Loucy (cell line): ENCODE results near the gene ATXN7L1.

ENCODE experiments used
- H2AFZ ChIP-seq: fragments of 200-600 bp; sonication (generic); 2 replicates; pipeline ENCODE4 v1.6.0; 2016; ENCODE audit warnings: antibody characterized with exemption, mild to moderate bottlenecking, low read length, moderate library complexity
- H3F3A ChIP-seq: fragments of 200-600 bp; 2 replicates; pipeline ENCODE4 v1.6.0; 2016; ENCODE audit warnings: antibody characterized with exemption, low read depth, mild to moderate bottlenecking
- H3K27me3 ChIP-seq: fragments of 200-600 bp; sonication (generic); 2 replicates; pipeline ENCODE4 v1.6.1; 2014; ENCODE audit warnings: low read length, mild to moderate bottlenecking; ENCODE audit not compliant: insufficient read depth, poor library complexity, severe bottlenecking
- H3K36me3 ChIP-seq: fragments of 200-600 bp; sonication (generic); 2 replicates; pipeline ENCODE4 v1.6.1; 2016; ENCODE audit warnings: low read length; ENCODE audit not compliant: insufficient read depth
- H3K4me1 ChIP-seq: fragments of 200-600 bp; sonication (generic); 2 replicates; pipeline ENCODE4 v1.5.1; 2014; ENCODE audit warnings: low read length, mild to moderate bottlenecking; ENCODE audit not compliant: insufficient read depth, poor library complexity, severe bottlenecking
- H3K4me2 ChIP-seq: fragments of 200-600 bp; sonication (generic); 2 replicates; pipeline ENCODE4 v1.6.0; 2014; ENCODE audit warnings: antibody characterized with exemption, low read length, low read depth, mild to moderate bottlenecking; ENCODE audit not compliant: poor library complexity, severe bottlenecking
- H3K4me3 ChIP-seq: fragments of 200-600 bp; sonication (generic); 2 replicates; pipeline ENCODE4 v1.5.1; 2014; ENCODE audit warnings: low read length, mild to moderate bottlenecking, mixed read lengths; ENCODE audit not compliant: poor library complexity, severe bottlenecking
- H3K79me2 ChIP-seq: fragments of 200-600 bp; sonication (generic); 2 replicates; pipeline ENCODE4 v1.6.1; 2014; ENCODE audit warnings: low read length; ENCODE audit not compliant: insufficient read depth
- H3K9ac ChIP-seq: fragments of 200-600 bp; sonication (generic); 2 replicates; pipeline ENCODE4 v1.6.0; 2014; ENCODE audit warnings: mild to moderate bottlenecking, low read depth, low read length, moderate library complexity; ENCODE audit not compliant: poor library complexity, severe bottlenecking
- H3K9me2 ChIP-seq: fragments of 200-600 bp; sonication (generic); replicated peaks from 2 replicates; pipeline ENCODE4 v1.6.1; 2016; ENCODE audit warnings: low read depth, low read length, mixed read lengths
- H3K9me3 ChIP-seq: fragments of 200-600 bp; sonication (generic); 2 replicates; pipeline ENCODE4 v1.6.1; 2014; ENCODE audit warnings: mild to moderate bottlenecking, antibody characterized with exemption, low read length, low read depth; ENCODE audit not compliant: insufficient read depth
- H4K20me1 ChIP-seq: fragments of 200-600 bp; sonication (generic); 2 replicates; pipeline ENCODE4 v1.6.0; 2014; ENCODE audit warnings: antibody characterized with exemption, low read length, mild to moderate bottlenecking; ENCODE audit not compliant: insufficient read depth, poor library complexity, severe bottlenecking
- EZH2phosphoT487 ChIP-seq: fragments of 200-600 bp; IDR thresholded peaks from 2 replicates; pipeline ENCODE4 v1.6.1; 2018; ENCODE audit warnings: antibody characterized with exemption, mild to moderate bottlenecking, moderate library complexity, borderline replicate concordance
- TF ChIP-seq, protein P1 (sequence below): fragments of 200-600 bp; sonication (generic); conservative IDR thresholded peaks from 2 replicates; pipeline ENCODE4 v1.5.1; 2014; ENCODE audit warnings: mild to moderate bottlenecking, antibody characterized with exemption, low read length

The ATXN7L1 gene

DNA sequence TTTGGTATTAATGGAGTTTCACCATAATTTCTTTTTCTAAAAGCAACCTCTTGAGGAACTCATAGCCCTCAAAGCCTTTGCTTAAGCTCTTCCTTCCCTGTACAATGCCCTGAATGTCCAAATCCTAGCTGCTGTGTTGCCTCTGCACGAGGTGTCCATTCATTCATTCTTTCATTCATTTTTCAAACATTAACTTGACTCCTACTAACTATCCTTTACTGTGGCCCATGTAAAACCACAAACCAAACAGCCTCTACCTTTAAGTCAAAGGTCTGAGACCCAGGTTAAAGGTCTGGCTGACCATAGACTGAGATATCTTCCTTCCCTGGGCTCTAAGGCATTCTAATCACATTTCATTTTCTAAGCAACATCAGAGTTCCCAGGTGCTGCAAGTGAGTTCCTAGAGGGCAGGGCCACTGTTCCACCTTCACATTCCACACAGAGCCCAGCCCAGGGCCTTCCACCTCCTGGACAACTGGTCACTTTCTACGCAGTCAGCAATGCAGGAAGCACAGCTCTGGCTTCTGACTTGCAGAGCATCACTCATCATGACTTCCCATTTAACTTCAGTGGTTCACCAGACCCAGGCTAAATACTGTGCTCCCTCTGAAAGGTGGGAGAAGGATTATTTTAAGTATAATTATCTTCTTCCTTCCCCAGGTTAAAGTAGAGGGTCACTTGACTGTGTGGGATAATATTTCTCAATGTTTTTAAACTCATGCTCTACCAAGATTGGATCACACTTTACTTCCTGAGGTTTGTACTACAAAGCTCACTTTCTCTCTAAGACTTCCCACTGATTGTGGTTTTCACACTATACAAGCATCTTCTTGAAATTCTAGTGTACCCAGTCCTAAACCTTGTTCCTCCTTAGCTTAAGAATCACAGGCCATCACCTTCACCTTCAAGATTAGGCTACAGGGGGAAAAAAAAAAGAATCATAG, 19.1 kb downstream of the ATXN7L1 start:
- H3K4me2 ChIP-seq = no peak overlapping the region
- H3K27me3 ChIP-seq = no peaks in the 10 kb centered on the region
- no peaks in the 10 kb centered on the region for H3K79me2 ChIP-seq
- no peaks in the 10 kb centered on the region for H3K9me2 ChIP-seq
- TF ChIP-seq, protein P1, sequence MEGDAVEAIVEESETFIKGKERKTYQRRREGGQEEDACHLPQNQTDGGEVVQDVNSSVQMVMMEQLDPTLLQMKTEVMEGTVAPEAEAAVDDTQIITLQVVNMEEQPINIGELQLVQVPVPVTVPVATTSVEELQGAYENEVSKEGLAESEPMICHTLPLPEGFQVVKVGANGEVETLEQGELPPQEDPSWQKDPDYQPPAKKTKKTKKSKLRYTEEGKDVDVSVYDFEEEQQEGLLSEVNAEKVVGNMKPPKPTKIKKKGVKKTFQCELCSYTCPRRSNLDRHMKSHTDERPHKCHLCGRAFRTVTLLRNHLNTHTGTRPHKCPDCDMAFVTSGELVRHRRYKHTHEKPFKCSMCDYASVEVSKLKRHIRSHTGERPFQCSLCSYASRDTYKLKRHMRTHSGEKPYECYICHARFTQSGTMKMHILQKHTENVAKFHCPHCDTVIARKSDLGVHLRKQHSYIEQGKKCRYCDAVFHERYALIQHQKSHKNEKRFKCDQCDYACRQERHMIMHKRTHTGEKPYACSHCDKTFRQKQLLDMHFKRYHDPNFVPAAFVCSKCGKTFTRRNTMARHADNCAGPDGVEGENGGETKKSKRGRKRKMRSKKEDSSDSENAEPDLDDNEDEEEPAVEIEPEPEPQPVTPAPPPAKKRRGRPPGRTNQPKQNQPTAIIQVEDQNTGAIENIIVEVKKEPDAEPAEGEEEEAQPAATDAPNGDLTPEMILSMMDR = no peak
- TF ChIP-seq EZH2phosphoT487 = no peak
- H3K4me3 ChIP-seq = no peak overlapping the region
- H3K9ac ChIP-seq = no peak overlapping the region
- no peaks in the 10 kb centered on the region for H4K20me1 ChIP-seq
- no peaks in the 10 kb centered on the region for H3K9me3 ChIP-seq
- H3K36me3 ChIP-seq = no peaks in the 10 kb centered on the region
- H3K4me1 ChIP-seq = peaks cover 6% of the 10 kb centered on the region
- H3F3A ChIP-seq = no peaks in the 10 kb centered on the region
- H2AFZ ChIP-seq = no peak overlapping the region

DNA sequence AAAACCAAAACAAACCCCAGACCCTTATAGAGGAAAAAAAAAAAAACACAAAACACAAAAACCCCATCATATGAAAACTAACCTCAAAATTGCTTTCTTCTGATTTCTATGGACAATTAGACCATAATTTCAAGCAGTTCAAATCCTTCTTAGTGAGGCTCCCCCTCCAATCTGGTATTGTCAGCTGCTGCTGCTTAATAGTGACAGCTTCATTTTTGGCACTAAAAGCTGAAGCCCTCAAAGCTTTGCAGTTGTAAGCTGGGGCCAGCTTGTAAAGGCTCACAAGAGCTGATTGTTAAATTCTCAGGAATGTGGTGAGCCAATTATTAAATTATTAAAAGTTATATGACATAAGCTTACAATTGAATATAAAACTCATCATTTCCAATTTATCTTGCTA, 21.9 kb downstream of the ATXN7L1 start:
- H3K79me2 ChIP-seq = no peaks in the 10 kb centered on the region

DNA sequence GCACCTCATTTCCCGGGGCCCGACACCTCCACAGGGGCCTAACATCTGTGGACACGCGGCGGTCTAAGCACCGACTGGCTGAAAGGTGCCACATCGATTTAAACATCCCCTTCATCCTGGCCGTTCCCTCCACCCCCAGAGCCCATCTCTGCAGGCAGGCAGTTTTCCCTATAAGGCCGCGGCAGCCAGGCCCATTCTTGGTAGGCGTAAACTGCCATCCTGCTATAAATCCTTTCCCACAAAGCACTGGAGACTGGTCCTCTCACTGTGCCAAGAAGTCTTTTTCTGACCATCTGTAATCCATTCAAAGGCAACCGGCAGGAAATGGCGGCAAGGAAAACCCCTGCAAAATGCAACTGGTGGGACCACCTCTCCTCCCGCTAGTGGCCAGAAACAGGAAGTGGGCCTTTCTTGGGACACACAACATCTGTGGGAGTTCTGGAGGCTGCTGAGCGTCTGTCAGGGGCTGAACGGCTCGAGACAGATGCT, 22.4 kb downstream of the ATXN7L1 start:
- Histone ChIP-seq H3K9me2 (no peaks in the 10 kb centered on the region), H4K20me1 (no peaks in the 10 kb centered on the region), H3K9me3 (no peaks in the 10 kb centered on the region), H3K4me3 (no peak overlapping the region), H3K9ac (no peak overlapping the region), H3F3A (no peaks in the 10 kb centered on the region), H3K4me2 (no peak overlapping the region), H3K27me3 (no peaks in the 10 kb centered on the region), H3K79me2 (no peaks in the 10 kb centered on the region), H3K4me1 (peaks cover 14% of the 10 kb centered on the region), H3K36me3 (no peaks in the 10 kb centered on the region), H2AFZ (no peak overlapping the region)
- TF ChIP-seq EZH2phosphoT487 = no peak
- TF ChIP-seq, protein P1 = no peak

More for the DNA sequence above, 21.9 kb downstream of the ATXN7L1 start:
- TF ChIP-seq, protein P1 = no peak
- no peak for TF ChIP-seq EZH2phosphoT487
- no peak overlapping the region for H3K9ac ChIP-seq
- H3K9me2 ChIP-seq = no peaks in the 10 kb centered on the region
- no peaks in the 10 kb centered on the region for H4K20me1 ChIP-seq
- H2AFZ ChIP-seq = no peak overlapping the region
- H3K9me3 ChIP-seq = no peaks in the 10 kb centered on the region
- H3F3A ChIP-seq = no peaks in the 10 kb centered on the region
- no peaks in the 10 kb centered on the region for H3K36me3 ChIP-seq
- H3K4me2 ChIP-seq = no peak overlapping the region
- peaks cover 10% of the 10 kb centered on the region for H3K4me1 ChIP-seq
- H3K4me3 ChIP-seq = no peak overlapping the region
- no peaks in the 10 kb centered on the region for H3K27me3 ChIP-seq
